HG03439 (cell line): ENCODE data around the gene ATXN7L1.
"Not testable (repeated sequence)": the region's sequence is repeated elsewhere in the genome, so short reads cannot be mapped to it uniquely, and the experiment has no call there.

Experiments used
- ATAC-seq: cut with Tn5 transposase; IDR thresholded peaks from one replicate; pipeline ENCODE4 v1.9.1; 2021; ENCODE audit warnings: mild to moderate bottlenecking, moderate library complexity; ENCODE audit not compliant: unreplicated experiment

ATXN7L1 gene

DNA sequence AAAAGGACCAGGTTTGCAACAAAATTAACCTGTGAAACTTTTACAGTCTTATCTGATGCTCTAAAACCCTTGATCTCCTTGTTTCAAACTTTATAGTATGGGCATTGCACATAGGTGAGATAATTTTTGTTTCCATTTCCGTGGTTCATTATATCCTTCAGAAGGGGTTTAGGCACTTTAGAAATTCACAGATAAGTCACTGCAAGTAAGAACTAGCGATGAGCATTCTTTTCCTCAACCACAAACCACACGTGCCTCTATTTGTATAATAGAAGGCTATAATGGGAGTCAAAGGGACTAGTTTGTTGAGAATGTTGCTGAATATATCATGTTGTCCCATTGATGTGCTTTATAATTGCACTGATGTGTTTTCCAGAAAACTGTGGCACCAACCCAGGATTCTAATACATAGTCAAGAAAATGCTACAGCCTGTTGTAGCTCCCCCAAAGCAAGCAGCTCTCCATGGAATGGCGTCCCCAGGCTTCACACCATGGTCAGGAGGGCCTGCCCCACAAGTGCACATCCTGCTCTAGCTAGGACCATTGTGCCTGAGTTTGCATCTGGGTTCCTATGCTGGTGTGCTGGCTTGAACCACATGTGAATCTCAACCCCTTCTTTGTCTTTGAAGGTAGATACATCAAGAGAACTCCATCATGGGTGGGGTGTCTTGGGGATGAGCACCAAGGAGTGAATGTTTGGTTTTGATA is 14.0 kb upstream of the ATXN7L1 start:
- ATAC-seq, result no peak

DNA sequence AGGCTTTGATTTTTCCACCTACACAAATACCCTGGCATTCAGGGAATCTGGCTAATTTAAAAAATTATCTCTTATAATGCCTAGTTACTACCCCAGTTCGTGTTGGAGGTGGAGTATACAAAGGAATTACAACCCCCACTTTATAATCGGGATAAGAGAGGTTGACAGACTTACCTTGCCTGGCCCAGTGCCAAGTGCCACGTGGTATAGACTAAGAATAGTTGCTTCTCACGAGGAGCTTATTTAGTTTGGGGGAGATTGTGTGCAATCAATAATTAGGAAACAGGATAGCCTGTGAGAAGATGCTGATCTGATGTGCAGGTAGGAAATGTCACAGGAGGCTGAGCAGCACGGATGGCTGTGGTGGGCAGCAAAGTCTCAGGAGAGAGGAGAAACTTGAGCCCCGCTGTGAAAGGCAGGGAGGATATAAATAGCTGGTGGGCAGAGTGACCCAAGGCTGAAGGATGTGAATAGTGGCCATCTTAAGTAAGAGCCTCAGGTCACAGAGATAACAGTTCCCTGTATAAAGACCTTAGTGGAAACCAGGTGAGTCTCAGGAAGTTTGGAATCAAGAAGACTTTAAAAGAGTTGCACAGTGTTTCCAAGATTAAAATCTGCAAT is 11.3 kb upstream of the ATXN7L1 start:
- ATAC-seq, result no peak

DNA sequence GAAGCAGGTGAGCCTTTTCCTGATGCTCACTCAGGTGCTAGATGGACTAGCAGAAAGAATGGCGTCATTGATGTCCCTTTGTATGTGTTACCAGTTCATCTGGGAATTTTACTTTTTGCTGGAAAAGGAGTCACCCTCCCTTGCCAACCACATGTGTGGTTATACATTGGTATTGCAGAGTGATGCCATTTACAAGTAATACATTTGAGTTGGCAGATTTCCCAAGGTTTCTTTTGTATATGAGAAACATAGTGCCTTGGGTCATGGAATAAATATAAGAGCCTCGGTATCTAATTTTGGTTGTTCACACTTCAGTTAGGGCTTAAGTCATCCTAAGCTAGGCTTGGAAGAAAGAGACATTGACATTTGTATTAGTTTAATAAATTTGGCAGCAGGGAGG is 10.4 kb upstream of the ATXN7L1 start:
- no peak for ATAC-seq

DNA sequence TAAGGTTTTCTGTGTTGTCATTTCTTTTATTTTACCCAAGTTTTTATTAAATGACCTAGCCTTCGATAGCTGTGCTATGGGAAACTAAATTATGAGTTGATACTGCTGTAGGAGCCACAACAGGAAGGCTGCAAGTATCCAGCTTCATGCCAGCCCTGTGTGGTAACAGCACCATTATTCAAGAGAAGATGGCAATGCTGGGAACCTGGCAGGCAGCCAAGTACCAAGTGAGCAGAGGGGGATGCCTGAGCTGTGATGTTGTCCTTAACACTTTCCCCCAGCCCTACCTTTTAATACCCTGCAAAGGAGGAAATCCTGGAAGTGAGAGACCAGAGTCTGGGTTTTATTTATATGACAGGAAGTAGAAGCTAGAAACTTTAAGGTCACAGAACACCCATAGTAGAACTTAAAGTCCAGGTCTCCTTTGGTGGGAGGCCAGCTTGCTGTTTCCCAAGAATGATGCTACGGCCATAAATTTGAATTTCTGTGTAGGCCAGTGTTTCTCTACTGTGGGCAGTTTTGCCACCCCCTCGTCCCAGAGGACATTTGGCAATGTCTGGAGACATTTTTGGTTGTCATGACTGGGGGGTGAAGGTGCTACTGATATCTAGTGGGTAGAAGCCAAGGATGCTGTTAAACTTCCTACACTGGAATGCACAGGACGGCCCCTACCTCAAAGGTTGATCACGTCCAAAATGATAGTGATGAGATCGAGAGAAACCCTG is 9.2 kb upstream of the ATXN7L1 start:
- no peak for ATAC-seq

DNA sequence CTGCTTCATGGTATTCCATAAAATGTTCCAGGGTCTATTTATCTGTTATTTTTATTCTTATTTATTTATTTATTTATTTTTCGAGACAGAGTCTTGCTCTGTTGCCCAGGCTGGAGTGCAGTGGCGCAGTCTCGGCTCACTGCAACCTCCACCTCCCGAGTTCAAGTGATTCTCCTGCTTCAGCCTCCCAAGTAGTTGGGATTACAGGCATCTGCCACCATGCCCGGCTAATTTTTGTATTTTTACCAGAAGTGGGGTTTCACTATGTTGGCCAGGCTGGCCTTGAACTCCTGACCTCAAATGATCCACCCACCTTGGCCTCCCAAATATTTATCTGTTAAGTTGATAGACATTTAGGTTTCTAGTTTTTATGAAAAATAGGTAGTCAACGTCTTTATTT is 6.8 kb upstream of the ATXN7L1 start:
- ATAC-seq, result not testable (repeated sequence)

DNA sequence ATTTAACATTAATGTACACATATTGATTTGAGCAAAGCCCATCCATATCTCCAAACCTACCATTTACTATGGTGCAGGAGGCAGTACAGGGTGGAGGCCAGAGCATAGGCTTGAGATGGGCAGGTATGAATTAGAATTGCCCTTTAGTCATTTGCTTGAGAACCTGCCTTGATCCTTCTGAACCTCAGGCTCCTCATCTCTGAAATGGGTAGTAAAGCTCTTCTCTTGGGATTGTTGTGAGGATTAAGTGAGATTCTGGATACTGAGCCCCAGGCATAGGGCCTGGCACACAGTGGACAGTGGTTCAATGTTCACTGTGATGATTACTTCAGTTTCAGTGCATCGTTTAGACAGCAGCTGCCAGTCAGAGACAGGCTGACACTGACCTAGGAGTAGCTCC is 5.0 kb upstream of the ATXN7L1 start:
- ATAC-seq, result no peak

DNA sequence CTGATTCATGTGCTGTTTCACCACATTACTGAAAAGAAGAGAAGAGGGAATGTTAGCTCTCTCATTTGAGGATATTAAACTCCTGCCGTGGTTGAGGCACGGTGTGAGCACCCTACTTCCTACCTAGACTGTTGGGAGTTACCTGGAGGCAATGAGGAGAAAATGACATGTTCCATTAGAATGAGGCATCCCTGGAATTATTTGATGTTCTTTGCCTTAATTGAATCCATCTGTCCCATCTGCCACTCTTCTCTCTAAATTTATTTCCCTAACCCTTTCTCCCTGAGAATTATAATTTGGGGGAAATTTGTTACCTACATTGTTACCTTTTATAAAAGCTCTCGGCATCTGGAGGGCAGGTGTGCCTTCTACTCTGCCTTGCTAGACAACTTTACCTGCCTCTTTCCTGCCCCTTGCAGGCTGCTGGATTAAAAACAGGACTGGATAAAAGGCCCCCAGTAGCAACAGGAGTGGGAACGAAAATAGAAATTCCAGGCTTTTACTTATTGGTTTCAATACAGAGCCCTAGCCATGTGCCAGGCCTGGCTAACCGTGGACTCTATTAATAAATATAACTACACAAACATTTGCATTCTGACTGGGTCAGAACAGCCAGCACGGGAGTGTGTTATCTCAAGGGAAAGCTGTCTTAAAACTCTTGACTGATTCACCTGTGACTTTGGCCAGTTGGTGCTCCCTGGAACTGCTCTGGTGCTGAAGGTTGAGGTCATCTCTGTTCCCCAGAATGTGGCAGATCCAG is 4.4 kb upstream of the ATXN7L1 start:
- ATAC-seq, result no peak

DNA sequence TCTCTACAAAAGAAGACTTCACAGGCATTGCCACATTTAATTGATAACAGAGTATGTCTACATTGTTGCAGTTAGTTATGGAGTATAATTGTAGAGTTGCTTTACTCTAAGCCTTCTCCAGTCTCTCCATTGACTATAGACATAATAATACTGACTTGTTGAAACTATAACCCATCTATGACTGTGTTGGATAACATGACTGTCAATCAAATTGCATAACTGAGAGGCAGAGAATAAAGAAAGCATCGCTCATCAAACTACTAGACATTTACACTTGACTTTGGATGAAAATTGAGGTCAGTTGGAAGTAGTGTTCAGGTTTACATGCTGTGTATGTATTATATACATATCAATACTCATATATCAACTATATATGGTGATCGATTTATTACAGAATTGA is 3.4 kb upstream of the ATXN7L1 start:
- no peak for ATAC-seq

DNA sequence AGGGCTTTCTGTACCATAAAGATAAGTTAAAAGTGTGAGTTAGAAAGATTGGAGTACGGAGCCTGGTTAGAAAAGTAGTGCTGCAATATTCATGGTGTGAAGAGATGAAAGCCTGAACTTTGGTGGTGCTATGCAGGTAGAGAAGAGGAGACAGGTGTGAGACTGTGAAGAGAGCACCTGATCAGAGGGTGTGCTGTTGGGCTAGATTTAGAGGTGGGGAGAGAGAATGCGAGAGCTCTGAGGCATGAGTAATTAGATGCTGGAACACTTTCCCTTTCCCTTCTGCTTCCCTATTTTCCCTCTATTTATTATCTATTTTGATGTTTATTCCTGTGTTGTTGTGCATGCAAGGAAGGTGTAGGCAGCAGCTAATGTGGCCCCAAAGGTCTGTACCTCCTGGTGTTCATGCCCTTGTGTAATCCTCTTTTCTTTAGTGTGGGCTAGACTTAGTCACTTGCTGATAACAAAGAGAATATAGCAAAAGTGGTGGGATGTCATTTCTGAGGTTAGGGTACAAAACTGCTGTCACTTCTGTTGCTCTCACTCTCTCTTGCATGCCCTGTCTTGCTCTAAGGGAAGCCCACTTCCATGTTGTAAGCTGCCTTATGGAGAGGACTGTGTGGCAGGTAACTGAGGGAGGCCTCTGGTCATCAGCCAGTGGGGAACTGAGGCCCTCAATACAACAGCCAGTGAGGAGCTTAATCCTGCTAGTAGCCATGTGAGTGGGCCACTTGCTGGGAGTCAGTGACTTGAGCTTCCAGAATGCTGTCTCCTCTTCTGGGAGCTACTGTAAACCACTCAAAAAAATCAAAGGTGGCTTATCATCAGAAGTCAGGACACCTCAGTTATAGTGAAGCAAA is 2.6 kb upstream of the ATXN7L1 start:
- no peak for ATAC-seq

DNA sequence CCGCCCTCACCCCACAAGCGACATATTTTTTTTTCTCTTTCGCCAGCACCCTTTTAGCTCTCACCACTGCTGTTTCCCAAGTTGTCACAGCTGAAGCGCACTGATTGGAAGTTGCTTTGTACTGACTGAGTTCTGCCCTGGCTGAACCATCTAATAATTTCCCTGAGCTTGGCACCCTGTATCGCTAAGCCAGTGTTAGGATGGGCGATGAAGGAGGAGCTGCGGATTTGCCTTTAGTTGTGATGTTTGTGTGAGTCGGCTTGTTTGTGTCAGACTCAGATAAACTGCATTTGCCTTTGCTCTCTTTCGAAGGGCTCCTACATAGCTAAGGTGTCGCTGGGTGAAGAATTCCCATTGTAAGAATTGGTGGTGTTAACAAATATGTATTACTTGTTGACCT is 1.3 kb upstream of the ATXN7L1 start:
- ATAC-seq, result no peak

DNA sequence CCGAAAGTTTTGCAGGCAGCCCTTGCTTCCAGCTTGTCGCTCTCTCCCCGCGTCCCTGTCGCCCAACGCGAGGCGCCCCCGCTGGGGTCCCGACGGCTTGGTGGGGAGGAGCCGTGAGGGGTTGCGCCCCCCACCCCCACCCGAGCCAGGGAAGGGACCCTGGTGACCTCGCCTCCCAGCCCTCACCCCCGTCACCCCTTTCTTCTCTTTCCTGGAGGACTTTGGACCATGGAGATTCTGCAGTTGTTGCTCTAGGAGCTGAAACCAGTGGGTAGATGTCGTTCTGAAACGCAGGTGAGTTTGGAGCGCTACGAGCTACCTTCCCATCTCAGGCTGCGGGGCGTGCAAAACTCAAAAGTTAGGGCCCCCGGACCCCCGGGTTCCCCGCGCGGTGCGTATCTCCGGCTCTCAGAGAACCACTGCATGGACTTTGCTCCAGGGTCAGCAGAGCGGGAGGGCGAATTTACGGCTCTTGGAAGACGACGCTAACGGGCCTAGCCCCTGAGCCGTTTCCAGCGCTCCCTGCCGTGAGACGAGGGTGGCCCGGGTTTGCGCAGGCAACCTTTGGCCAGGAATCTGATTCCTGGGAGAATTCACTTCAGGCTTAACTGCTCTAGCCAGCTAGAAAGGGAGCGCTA is 684 bp upstream of the ATXN7L1 start:
- ATAC-seq, result no peak

DNA sequence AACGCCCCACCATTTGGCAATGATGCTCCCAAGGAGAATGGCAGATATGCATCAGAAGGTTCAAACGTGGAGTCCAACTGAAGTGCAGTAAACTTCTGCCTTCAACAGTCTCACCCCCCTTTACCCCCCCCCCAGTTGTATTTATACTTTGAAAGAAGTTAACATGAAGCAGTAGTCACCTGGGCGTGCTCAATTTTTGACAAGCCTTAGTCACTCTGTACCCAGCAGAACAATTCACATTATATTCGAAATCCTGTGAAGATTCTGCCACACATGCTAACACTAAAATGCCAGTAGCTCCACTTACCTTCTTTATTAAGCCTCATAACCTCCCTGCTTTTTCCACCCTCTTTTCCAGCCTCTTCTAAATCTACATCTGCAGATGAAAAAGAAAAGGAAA is 894 bp downstream of the ATXN7L1 start:
- no peak for ATAC-seq

DNA sequence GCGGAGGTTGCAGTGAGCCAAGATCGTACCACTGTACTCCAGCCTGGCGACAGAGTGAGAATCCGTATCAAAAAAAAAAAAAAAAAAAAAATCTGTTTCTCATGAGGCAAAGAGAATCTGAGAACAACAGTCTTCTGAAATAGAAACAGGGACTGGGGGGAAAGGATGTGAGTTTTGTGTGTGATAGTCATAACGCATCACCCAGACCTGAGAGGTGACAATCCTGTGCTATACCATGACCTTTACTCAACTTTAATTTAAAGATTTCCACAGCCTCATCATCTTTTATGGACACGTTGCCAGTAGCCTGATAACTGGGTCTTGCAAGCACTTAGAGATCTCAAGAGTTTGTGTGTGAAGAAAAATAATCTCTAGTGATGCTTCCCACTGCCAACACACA is 2.3 kb downstream of the ATXN7L1 start:
- no peak for ATAC-seq

DNA sequence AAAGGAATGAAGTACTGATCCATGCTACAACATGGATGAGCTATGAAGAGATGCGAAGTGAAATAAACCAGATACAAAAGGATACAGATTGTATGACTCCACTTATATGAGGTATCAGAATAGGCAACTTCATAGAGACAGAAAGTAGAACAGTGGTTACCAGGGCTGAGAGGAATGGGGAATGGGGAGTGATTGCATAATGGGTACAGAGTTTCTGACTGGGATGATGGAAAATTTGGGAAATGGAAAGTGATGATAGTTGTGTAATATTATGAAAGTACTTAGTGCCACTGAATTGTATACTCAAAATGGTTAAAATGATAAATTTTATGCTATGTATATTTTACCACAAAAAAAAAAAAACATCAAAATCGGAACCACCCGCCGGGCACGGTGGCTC is 3.9 kb downstream of the ATXN7L1 start:
- no peak for ATAC-seq

DNA sequence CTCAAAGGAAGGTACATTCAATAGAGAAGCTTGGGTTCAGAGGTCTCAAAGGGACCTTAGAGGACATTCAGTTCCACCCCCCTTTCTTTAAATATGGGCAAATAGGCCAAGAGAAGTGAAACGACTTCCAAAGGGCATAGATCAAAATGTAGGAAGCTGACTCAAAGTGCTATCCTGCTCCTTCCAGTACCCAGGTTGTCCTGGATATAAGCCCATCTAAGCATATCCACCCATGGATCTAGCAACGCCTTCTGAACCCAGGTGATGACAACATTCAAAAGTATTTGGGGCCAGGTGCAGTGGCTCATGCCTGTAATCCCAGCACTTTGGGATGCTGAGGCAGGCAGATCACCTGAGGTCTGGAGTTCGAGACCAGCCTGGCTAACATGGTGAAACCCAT is 5.3 kb downstream of the ATXN7L1 start:
- no peak for ATAC-seq

DNA sequence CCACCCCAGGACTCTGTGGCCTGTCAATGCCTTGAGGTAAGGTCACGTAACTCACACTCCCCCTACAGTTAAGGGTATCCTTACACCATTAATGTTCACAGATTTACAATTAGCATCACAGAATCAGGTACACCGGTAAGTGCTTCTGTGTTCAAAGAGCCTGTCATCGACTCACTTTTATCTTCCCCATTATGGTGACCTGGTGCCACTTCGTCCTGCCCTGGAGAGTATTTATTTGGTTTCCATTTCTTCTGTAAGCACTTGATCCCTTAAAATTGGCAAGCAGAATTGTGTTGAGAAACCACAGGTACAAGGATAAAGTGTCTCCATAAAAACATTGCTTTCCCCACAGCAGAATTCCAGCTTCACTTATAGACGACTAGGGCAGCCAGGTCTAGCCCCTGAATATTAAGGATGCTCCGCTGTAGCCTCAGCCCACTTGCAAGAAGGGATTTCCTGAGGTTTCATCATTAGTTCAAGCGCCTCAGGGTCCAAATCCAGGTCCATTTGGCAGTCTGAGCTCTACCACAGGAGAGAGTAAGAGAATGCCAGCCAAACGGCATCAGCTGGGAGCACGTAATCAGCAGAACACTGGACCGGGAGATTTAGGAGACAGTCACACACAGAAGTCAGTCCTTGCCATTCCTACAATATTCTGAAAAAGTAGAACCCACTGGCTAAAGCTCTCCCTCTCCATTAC is 10.1 kb downstream of the ATXN7L1 start:
- no peak for ATAC-seq

DNA sequence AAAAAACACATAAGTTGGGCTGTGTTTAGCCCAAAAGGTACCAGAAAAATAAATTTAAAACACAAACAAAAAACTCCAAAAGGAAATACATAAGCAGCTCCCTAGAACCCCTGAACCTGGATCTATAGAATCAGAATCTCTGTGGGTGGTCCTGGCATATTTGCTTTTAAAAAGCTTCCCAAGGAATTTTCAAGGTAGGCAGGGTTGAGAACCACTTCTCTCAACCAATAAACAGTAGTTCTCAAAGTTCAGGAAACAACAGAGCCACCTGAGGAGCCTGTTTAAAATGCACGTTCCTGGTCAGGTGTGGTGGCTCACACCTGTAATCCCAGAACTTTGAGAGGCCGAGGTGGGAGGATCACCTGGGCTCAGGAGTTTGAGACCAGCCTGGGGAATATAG is 12.5 kb downstream of the ATXN7L1 start:
- ATAC-seq, result no peak

DNA sequence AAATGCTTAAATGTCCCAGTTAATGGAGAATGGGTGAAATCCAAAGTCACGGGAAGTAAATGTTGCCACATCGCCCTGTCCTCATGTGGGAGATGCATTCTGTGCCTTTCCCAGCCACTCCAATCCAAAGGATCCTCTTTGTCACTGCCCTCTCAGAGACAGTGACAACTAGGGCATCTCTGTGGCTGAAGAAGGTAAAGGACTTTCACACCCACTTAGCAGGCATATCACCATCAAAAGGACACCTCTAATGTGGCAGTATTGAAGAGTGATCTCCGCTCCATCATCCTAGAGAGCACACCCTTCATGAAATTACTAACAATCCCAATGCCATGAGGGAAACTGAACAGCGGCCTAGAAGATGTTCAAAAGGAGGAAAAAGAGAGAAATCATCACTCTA is 13.6 kb downstream of the ATXN7L1 start:
- no peak for ATAC-seq

DNA sequence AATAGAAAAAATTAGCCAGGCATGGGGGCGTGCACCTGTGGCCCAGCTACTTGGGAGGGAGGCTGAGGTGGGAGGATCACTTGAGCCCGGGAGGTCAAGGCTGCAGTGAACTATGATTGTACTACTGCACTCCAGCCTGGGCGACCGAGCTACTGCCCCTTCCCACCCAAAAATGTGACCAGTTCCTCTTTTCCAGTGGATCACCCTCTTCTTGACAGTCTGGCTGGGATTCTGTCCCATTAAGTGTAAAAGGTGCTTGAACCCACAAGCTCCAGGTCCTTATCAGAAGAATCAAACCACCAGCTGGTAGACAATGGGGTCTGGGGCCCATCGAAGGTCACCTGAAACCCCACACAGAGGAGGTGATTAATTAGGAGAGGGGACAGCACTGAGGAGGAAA is 14.1 kb downstream of the ATXN7L1 start:
- no peak for ATAC-seq

DNA sequence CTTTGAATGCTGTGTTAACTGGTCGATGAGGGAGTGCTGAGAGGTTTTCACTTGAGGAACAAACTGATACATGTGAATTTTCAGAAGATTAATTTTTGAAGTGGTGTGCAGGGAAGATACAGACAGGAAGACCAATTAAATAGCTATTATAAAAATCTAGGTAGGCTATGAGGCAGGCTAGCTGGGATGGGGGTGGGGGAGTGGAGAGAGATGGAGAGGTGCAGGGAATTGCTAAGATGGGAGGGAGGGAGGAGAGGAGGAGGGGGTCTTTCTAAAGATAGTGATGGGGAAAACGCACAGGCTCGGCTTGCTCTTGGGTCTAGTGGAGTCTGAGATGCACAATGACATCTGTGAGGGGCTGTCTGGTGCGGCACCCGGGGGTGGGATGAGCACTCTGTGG is 15.2 kb downstream of the ATXN7L1 start:
- ATAC-seq, result no peak
